Naive thymus-derived CD8-positive, alpha-beta T cell (primary cell): Measurements from ENCODE around the gene RBM18. TPM values are rescaled to one million over a fixed set of nuclear protein-coding genes. Genes with fewer than 3 reads are reported as not detected.

Source experiments
- ATAC-seq, 2 donors: fragments of 150-1000 bp; cut with Tn5 transposase in 1 of 2; sonication (Bioruptor Pico), chemical (Tn5 transposase) in 1 of 2; 1 replicate in 1 of 2; 2 replicates in 1 of 2; pipeline ENCODE4 v1.10.0; 2021; ENCODE audit warnings: mild to moderate bottlenecking in 2 of 2, moderate library complexity in 2 of 2
- POLR2A ChIA-PET: fragments of 350-600 bp; sonication (Branson Sonifier 250); formaldehyde crosslinking; loops from one replicate; lab custom pipeline; 2021; ENCODE audit warnings: antibody characterized with exemption; lab: Charles Lee
- DNase-seq, 10 donors: peaks; one replicate each; pipeline versions ENCODE4 v3.0.0 to v3.0.0-alpha.2; 2020 to 2022
- H3K27ac Mint-ChIP-seq, 10 donors: one replicate each; pipeline ENCODE4 v1.8.0; 2020 to 2022; ENCODE audit warnings: mild to moderate bottlenecking in 10 of 10, mixed read lengths in 10 of 10, moderate library complexity in 4 of 10, inconsistent platforms in 1 of 10
- H3K27me3 Mint-ChIP-seq, 5 donors: one replicate each; pipeline ENCODE4 v1.8.0; 2021 to 2022; ENCODE audit warnings: mixed read lengths in 5 of 5
- H3K36me3 Mint-ChIP-seq, 3 donors: one replicate each; pipeline ENCODE4 v1.8.0; 2020 to 2022; ENCODE audit warnings: mixed read lengths in 3 of 3, mild to moderate bottlenecking in 2 of 3, inconsistent platforms in 1 of 3
- H3K4me1 Mint-ChIP-seq, 4 donors: one replicate each; pipeline ENCODE4 v1.8.0; 2021 to 2022; ENCODE audit warnings: mixed read lengths in 4 of 4
- H3K4me3 Mint-ChIP-seq, 10 donors: one replicate each; pipeline ENCODE4 v1.8.0; 2020 to 2022; ENCODE audit warnings: mild to moderate bottlenecking in 10 of 10, mixed read lengths in 10 of 10, moderate library complexity in 6 of 10, inconsistent platforms in 1 of 10
- H3K9me3 Mint-ChIP-seq, 9 donors: one replicate each; pipeline ENCODE4 v1.8.0; 2020 to 2022; ENCODE audit warnings: mixed read lengths in 9 of 9, mild to moderate bottlenecking in 3 of 9, inconsistent platforms in 1 of 9, moderate library complexity in 1 of 9
- polyA plus RNA-seq, 3 donors: library from polyadenylated mRNA; unstranded; fragments of 300-500 nt; fragmentation: Illumina TruSeq; gene quantifications; one replicate each; pipeline ENCODE4 v1.2.3, GENCODE V29; 2021
- total RNA-seq, 8 experiments: library from RNA in 2 of 8; stranded (reverse) in 2 of 8; gene quantifications; one replicate each; pipeline ENCODE4 v1.2.3 and lab custom pipeline; 2021 to 2026

Gene RBM18
- total and polyA plus RNA-seq, 5 experiments from 2014 or later = 15.1 to 19.8 (median 16.5) TPM

DNA sequence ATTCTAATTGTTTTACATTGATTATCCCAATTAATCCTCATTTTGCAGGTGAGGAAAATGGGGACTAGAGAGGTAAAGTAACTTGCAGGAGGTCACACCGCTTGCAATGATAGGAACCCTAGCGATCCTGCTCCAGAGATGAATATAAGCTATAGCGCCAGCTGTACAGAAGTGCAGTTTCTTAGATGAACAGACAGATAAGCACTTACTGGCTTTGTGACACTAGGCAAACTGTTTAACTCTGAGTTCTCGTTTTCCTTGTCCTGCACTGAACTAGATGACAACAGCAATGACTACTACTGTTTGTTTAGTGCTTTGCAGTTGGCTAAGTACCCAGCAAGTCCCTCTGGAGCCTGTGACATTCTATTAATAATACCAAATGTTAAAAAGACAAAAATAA lies 47.0 kb downstream of the RBM18 start:
- H3K27me3 Mint-ChIP-seq = peaks cover 34 to 93% (median 77%) of the 10 kb centered on the region in 5 donors
- peaks cover 20 to 47% (median 40%) of the 10 kb centered on the region in 4 donors for H3K4me1 Mint-ChIP-seq
- no peak overlapping the region for H3K27ac Mint-ChIP-seq
- POLR2A ChIA-PET = no interaction called here
- H3K36me3 Mint-ChIP-seq = no peaks in the 10 kb centered on the region
- H3K4me3 Mint-ChIP-seq = no peak overlapping the region
- DNase-seq (no peak), ATAC-seq (no peak)
- H3K9me3 Mint-ChIP-seq = peaks cover 0 to 5% (median 0%) of the 10 kb centered on the region in 9 donors

DNA sequence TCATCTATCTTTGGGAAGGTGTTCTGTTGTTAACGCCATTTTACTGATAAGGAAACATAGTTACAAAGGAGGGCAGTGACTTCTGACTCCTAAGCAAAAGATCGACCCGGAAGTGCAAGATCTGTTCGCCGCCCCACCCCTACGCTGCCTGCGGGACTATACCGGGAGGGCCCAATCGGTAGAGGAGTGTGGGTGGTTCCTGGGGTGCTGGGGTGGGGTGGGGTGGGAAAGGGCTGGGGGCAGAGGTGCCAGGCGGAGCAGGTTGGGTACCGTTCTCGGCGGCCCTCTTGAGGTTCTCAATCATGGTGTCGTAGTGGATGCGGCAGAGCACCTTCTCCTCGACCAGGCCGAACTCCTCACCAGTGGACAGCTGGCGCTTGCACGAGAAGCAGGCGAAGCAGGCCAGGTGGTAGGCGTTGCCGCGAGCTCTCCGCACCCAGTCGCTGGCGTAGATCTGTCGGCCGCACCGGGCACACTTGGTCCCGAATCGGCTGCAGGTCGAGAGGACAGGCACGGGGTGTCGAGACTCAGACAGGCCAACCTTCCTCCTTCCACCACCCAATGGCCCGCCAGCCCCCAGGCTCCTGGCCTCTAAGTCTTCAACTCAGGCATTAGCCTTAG lies 47.7 kb downstream of the RBM18 start:
- peaks cover 20 to 46% (median 41%) of the 10 kb centered on the region in 4 donors for H3K4me1 Mint-ChIP-seq
- no peaks in the 10 kb centered on the region for H3K36me3 Mint-ChIP-seq
- DNase-seq (no peak), ATAC-seq (no peak)
- no peak overlapping the region for H3K4me3 Mint-ChIP-seq
- H3K9me3 Mint-ChIP-seq = peaks cover 0 to 5% (median 0%) of the 10 kb centered on the region in 9 donors
- no peak overlapping the region for H3K27ac Mint-ChIP-seq
- POLR2A ChIA-PET = interaction anchor here (0.5 kb wide), 1 partner anchor 123 kb away, joined by 4 read pairs; no protein-coding TSS in a partner anchor
- H3K27me3 Mint-ChIP-seq = peaks cover 40 to 93% (median 77%) of the 10 kb centered on the region in 5 donors

DNA sequence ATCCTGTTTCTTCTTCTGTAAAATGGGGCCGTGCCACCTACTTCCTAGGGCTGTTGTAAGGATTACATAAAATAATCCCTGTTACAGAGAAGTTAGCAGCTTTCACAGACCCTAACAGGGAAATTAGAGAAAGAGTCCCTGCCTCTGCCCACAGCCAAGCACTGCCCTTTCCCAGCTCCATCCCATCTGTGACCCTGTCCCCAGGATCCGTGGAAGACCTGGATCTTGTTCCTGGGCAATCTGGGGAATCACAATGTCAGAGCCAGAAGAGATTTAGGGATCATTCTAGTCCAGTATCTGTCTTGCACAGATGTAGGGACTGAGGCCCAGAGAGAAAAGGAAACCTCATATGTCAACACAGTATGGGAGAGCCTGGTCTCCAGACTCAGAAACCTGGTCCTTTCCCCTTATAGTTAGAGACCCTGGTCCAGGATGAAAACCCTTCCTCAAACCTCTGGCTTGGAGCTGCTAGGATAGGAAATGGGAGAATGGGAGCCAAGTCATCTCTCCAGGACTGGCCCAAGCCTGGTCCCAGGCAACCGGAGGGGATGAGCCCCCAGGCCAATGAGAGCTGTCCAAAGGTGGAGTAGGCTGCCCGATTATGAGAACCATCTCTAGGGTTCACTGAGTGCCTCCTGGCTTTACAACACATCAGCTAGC lies 48.4 kb downstream of the RBM18 start:
- peak overlapping the region in 1 of 10 donors; percentile 31 for H3K4me3 Mint-ChIP-seq
- peaks cover 20 to 42% (median 40%) of the 10 kb centered on the region in 4 donors for H3K4me1 Mint-ChIP-seq
- DNase-seq (no peak), ATAC-seq (no peak)
- POLR2A ChIA-PET = interaction anchor here (0.5 kb wide), 1 partner anchor 122 kb away, joined by 4 read pairs; no protein-coding TSS in a partner anchor
- no peaks in the 10 kb centered on the region for H3K36me3 Mint-ChIP-seq
- no peak overlapping the region for H3K27ac Mint-ChIP-seq
- H3K27me3 Mint-ChIP-seq = peaks cover 41 to 93% (median 77%) of the 10 kb centered on the region in 5 donors
- peaks cover 0 to 5% (median 0%) of the 10 kb centered on the region in 9 donors for H3K9me3 Mint-ChIP-seq

DNA sequence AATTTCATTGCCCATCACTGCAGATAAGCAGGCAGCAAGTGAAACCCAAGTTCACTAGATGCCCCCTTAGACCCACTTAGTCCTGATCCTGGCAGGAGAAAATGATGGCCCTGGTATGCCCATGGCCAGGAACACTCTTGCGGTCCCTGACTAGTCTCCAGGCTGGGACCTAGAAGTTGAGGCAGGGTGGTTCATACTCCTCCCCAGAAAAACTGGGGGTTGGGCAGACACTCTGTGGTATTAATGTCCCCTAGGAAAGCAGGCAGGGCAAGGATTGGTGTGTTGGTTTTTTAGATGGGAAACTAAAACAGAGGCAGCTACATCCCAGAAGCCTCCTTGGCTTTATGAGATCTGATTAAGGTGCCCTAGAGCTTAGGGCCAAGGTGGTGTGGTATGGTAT lies 49.0 kb downstream of the RBM18 start:
- H3K4me3 Mint-ChIP-seq = no peak overlapping the region

DNA sequence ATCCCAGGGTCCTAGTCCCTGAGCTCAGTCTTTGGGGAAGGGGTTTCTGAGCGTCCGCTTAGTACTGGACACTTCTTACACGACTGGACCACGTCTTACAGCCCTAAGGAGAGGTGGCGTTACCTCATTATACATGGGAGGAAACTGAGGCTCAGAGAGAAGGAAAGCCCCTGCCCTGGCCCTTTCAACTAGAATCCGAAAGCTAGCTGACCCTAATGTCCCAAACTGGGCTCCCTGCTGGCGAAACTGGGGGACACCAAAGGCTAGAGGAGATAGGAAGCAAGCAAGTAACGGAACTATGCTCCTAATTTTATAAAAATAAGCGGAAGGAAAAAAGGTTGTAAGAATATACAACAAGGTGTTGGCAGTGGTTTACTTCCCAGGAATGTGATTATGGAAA lies 50.1 kb downstream of the RBM18 start:
- H3K27me3 Mint-ChIP-seq = peaks cover 48 to 98% (median 74%) of the 10 kb centered on the region in 5 donors
- peak overlapping the region; percentile 42 to 82 (median 72) for H3K4me3 Mint-ChIP-seq
- peaks cover 20 to 32% (median 28%) of the 10 kb centered on the region in 4 donors for H3K4me1 Mint-ChIP-seq
- H3K9me3 Mint-ChIP-seq = peaks cover 0 to 5% (median 0%) of the 10 kb centered on the region in 9 donors
- peak overlapping the region in 1 of 10 donors; percentile 82 for H3K27ac Mint-ChIP-seq
- DNase-seq (no peak), ATAC-seq (no peak)
- POLR2A ChIA-PET = no interaction called here
- no peaks in the 10 kb centered on the region for H3K36me3 Mint-ChIP-seq

More for the DNA sequence above, 49.0 kb downstream of the RBM18 start:
- peaks cover 20 to 41% (median 39%) of the 10 kb centered on the region in 4 donors for H3K4me1 Mint-ChIP-seq
- peaks cover 0 to 5% (median 0%) of the 10 kb centered on the region in 9 donors for H3K9me3 Mint-ChIP-seq
- ATAC-seq (no peak), DNase-seq (no peak)
- peak overlapping the region in 1 of 10 donors; percentile 60 for H3K27ac Mint-ChIP-seq
- peaks cover 43 to 98% (median 78%) of the 10 kb centered on the region in 5 donors for H3K27me3 Mint-ChIP-seq
- H3K36me3 Mint-ChIP-seq = no peaks in the 10 kb centered on the region
- POLR2A ChIA-PET = no interaction called here

DNA sequence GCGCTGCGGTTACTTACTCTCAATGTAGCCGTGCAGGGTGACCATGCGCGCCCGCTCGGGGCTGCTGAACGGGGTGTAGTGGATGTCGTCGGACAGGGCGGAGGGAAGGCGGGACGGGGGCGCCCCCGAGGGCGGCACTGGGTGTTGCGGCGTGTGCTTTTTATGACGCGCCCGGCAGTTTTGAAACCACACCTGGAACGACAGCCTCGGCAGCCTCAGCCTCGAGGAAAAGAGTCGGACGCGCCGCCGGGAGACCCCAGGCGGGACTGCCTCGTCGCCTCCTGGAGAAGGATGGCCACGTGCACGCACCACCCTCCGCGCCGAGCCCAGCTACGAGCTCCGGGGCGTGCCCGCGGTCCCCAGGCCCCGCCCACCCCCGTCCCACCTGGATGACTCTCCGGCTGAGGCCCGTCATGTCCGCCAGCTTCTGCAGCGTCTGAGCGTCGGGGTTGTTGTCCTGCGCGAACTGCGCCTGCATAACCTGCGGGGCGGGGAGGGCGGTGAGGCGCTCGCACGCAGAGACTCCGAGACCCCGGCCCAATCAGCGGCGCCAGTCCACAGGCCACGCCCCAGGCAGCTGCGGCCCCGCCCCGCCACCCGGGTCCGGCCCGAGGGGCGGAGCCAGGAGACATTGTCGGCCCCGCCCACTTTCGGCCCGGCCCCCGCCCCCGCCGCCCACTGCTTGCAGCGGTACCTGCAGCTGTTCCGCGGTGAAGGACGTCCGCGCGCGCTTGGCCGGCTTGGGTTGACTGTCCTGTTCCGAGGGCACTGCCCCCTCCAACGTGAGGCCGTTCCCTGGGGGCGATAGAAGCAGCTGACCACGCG lies 50.8 kb downstream of the RBM18 start:
- peak overlapping the region in 1 of 10 donors; percentile 43 for H3K27ac Mint-ChIP-seq
- peaks cover 14 to 25% (median 21%) of the 10 kb centered on the region in 4 donors for H3K4me1 Mint-ChIP-seq
- POLR2A ChIA-PET = no interaction called here
- DNase-seq = peak; percentile 17 to 74 (median 44)
- H3K36me3 Mint-ChIP-seq = no peaks in the 10 kb centered on the region
- peak overlapping the region; percentile 65 to 84 (median 74) for H3K4me3 Mint-ChIP-seq
- peaks cover 47 to 92% (median 70%) of the 10 kb centered on the region in 5 donors for H3K27me3 Mint-ChIP-seq
- peaks cover 0 to 5% (median 0%) of the 10 kb centered on the region in 9 donors for H3K9me3 Mint-ChIP-seq
- peak; percentile 81 to 89 for ATAC-seq

DNA sequence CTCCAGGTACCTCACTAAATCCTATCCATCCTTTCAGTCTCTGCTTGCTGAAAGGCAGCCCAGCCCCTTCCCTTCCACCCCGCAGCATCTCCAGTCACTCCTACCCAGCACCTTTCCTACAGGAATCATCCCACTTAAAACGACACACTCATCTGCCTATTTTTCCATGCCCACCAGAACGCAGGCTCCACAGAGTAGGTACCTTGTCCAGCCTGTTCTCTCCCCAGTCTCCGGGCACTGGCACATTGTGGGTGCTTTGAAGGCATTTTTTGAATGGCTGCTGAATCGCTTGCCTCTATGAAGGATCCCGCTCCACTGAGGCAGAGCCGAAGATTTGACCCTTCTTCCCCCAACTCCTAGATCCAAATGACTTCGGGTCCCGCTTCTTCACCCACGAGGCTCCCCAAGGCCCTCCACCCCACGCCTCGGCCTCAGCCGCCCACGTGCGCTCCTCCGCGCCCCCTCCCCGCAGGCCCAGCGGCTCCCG lies 51.5 kb downstream of the RBM18 start:
- Mint-ChIP-seq H3K27me3 (peaks cover 41 to 89% (median 65%) of the 10 kb centered on the region in 5 donors), H3K27ac (no peak overlapping the region), H3K9me3 (peaks cover 0 to 3% (median 0%) of the 10 kb centered on the region in 9 donors), H3K4me1 (peaks cover 7 to 18% (median 14%) of the 10 kb centered on the region in 4 donors), H3K4me3 (peak overlapping the region; percentile 59 to 84 (median 74)), H3K36me3 (no peaks in the 10 kb centered on the region)
- ATAC-seq = no peak
- POLR2A ChIA-PET = no interaction called here
- no peak for DNase-seq

DNA sequence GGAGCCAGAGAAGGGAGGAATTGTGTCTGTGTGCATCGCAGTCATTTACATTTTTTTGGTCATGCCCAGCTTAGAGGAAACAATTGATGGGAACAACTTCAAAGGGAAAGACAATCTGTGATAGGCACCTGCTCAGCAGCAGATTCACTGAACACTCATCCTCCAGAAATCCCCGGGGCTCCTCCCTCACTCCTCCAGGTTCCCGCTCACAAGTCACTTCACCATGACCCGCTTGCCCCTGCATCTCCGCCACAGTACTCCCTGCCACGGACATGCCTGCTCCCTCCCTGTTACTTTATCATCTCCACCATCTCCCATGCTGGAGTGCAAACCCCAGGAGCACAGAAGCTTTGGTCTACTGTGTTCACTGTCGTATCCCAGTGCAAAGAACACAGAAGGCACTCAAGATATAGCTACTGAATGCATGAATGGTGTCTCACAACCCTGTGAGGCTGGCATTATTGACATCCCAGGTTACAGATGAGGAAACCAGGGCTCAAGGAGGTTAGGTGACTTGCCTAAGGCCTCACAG lies 52.1 kb downstream of the RBM18 start:
- Mint-ChIP-seq H3K36me3 (no peaks in the 10 kb centered on the region), H3K4me3 (peak overlapping the region; percentile 59 to 84 (median 72)), H3K27me3 (peaks cover 42 to 89% (median 59%) of the 10 kb centered on the region in 5 donors), H3K4me1 (peaks cover 5 to 14% (median 11%) of the 10 kb centered on the region in 4 donors), H3K9me3 (peaks cover 0 to 3% (median 0%) of the 10 kb centered on the region in 9 donors), H3K27ac (no peak overlapping the region)
- DNase-seq (no peak), ATAC-seq (no peak)
- POLR2A ChIA-PET = no interaction called here

DNA sequence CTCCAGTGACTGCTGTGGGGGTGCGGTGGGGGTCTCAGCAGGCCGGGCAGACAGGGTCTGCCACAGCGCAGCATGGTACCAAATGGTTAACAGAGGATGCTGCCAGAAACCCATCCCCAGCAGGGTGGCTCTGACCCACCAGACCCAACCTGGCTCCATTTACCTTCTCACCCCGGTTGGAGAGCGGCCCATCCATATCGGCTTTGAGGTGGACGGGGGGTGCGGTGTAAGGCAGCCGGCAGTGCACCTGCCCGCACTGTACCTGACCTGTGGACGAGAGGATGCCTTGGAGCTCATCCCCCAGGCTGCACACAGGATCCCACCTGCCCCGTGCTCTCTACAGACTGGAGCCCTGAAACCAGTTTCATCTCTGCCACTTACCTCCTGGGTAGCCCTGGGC lies 55.2 kb downstream of the RBM18 start:
- H3K27me3 Mint-ChIP-seq = peaks cover 35 to 72% (median 42%) of the 10 kb centered on the region in 5 donors
- H3K4me3 Mint-ChIP-seq = no peak overlapping the region
- POLR2A ChIA-PET = no interaction called here
- no peak overlapping the region for H3K27ac Mint-ChIP-seq
- peaks cover 0 to 3% (median 0%) of the 10 kb centered on the region in 9 donors for H3K9me3 Mint-ChIP-seq
- H3K4me1 Mint-ChIP-seq = peaks cover 4 to 12% (median 10%) of the 10 kb centered on the region in 4 donors
- no peak for DNase-seq
- no peak for ATAC-seq
- no peaks in the 10 kb centered on the region for H3K36me3 Mint-ChIP-seq

DNA sequence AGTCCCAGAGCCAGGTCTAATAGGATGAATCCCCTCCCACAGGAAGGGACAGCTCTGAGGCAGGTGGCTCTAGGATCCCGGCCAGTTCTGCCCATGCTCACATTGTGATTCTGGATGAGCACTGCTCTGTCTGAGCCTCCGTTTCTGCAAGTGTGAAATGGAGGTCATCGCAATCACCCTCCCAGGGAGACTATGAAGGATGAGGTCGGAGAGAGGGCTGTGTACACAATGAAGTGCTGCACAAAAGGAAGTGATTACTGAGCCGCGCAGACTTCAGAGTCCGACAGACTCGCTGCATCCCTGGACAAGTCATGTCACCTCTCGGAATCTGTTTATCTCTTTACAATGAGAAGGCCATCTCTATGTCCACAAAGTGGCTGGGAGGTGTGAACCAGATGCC lies 57.5 kb downstream of the RBM18 start:
- ATAC-seq = no peak
- H3K9me3 Mint-ChIP-seq = no peaks in the 10 kb centered on the region
- H3K27ac Mint-ChIP-seq = peak overlapping the region in 1 of 10 donors; percentile 33
- DNase-seq = no peak
- no peak overlapping the region for H3K4me3 Mint-ChIP-seq
- H3K27me3 Mint-ChIP-seq = peaks cover 21 to 51% (median 31%) of the 10 kb centered on the region in 5 donors
- POLR2A ChIA-PET = no interaction called here
- H3K4me1 Mint-ChIP-seq = no peaks in the 10 kb centered on the region
- no peaks in the 10 kb centered on the region for H3K36me3 Mint-ChIP-seq

DNA sequence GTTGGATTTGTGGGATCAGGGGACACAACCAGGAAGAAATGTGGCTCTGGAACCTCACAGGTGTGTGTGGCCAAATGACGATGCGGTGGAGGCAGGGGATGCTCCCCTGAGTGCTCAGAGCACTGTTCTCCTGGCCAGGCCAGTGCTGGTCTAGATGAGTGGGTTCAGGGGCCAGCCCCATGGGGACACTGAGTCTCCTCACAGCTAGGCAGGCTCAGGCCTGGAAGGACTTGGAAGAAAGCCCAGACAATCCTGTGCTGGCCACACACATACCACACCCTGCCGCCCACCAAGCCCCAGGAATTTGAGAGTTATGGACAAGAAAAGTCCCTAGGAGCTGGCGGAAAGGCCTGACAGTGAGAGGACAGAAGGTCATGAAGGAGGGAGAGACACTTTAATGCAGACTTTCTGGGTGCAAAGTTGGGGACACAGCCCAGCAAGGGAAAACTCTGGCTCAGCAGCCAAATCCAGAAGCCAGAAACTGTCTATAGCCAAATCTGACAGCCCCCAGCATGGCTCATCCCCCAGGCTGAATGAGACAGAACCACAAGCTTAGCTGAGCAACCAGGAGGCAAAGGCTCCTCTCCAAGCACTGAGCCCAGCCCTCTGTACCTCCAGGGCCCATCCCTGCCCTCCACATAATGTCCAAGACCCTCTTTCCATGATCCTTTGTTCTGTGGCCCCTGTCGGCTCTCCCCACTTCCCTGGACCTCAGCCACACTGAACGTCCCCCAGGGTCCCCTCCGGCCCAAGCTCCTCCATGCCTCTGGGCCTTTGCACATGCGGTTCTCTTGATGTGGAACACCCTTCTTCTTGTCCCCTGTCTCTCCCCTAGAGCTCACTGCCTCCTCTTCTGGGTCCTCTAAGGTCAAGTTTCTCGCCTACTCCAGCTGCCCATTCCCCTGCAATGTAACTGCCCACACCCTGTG lies 58.3 kb downstream of the RBM18 start:
- Mint-ChIP-seq H3K4me3 (no peak overlapping the region), H3K27me3 (peaks cover 13 to 44% (median 27%) of the 10 kb centered on the region in 5 donors), H3K27ac (no peak overlapping the region), H3K36me3 (no peaks in the 10 kb centered on the region), H3K9me3 (no peaks in the 10 kb centered on the region), H3K4me1 (no peaks in the 10 kb centered on the region)
- DNase-seq (no peak), ATAC-seq (no peak)
- POLR2A ChIA-PET = no interaction called here
